ENCODE results near the gene TTC24.

The TTC24 gene

GRCh38 chr1:156554971-156555370 lies 24.6 kb upstream of the TTC24 start:
- DNase-seq (ENCODE audit: low read depth) = no peak

GRCh38 chr1:156555715-156556114 lies 23.8 kb upstream of the TTC24 start:
- DNase-seq (ENCODE audit: low read depth) = no peak

- DNase-seq (ENCODE audit: low read depth) = no peak
Observed at GRCh38 chr1:156556354-156556753, 23.2 kb upstream of the TTC24 start.

GRCh38 chr1:156559086-156559796 lies 20.3 kb upstream of the TTC24 start:
- DNase-seq (ENCODE audit: low read depth) = no peak

- no peak for DNase-seq (ENCODE audit: low read depth)
Observed at GRCh38 chr1:156559797-156560385, 19.6 kb upstream of the TTC24 start.

GRCh38 chr1:156560585-156561163 lies 18.8 kb upstream of the TTC24 start:
- DNase-seq (ENCODE audit: low read depth) = no peak

- DNase-seq (ENCODE audit: low read depth) = no peak
Observed at GRCh38 chr1:156565519-156565918, 14.0 kb upstream of the TTC24 start.

GRCh38 chr1:156566436-156566835 lies 13.1 kb upstream of the TTC24 start:
- no peak for DNase-seq (ENCODE audit: low read depth)

GRCh38 chr1:156571261-156571852 lies 8.2 kb upstream of the TTC24 start:
- DNase-seq (ENCODE audit: low read depth) = peak; percentile 89

- DNase-seq (ENCODE audit: low read depth) = peak; percentile 82
Observed at GRCh38 chr1:156571919-156572662, 7.4 kb upstream of the TTC24 start, which contains the start of gene IQGAP3. IQGAP3 (minus strand) TSS chr1:156572565; CDS start chr1:156572529, 36 bp downstream.

- no peak for DNase-seq (ENCODE audit: low read depth)
Observed at GRCh38 chr1:156572663-156573018, 6.9 kb upstream of the TTC24 start.

- DNase-seq (ENCODE audit: low read depth) = no peak
Observed at GRCh38 chr1:156574039-156574633, 5.4 kb upstream of the TTC24 start.

- no peak for DNase-seq (ENCODE audit: low read depth)
Observed at GRCh38 chr1:156577550-156577949, 2.0 kb upstream of the TTC24 start.

- no peak for DNase-seq (ENCODE audit: low read depth)
Observed at GRCh38 chr1:156578055-156578454, 1.5 kb upstream of the TTC24 start.

GRCh38 chr1:156581661-156582387 lies 2.3 kb downstream of the TTC24 start:
- DNase-seq (ENCODE audit: low read depth) = no peak

GRCh38 chr1:156582388-156583017 lies 3.0 kb downstream of the TTC24 start:
- DNase-seq (ENCODE audit: low read depth) = no peak

GRCh38 chr1:156583821-156584622 lies 4.5 kb downstream of the TTC24 start:
- peak; percentile 86 for DNase-seq (ENCODE audit: low read depth)

- DNase-seq (ENCODE audit: low read depth) = no peak
Observed at GRCh38 chr1:156584813-156585212, 5.3 kb downstream of the TTC24 start.

- DNase-seq (ENCODE audit: low read depth) = no peak
Observed at GRCh38 chr1:156586323-156586722, 6.8 kb downstream of the TTC24 start.

- no peak for DNase-seq (ENCODE audit: low read depth)
Observed at GRCh38 chr1:156586892-156587477, 7.5 kb downstream of the TTC24 start.
